CD4-positive, alpha-beta T cell treated with Interleukin-17A for 4 hours (primary cell): ENCODE measurements around the gene LZTFL1.

Experiments
- DNase-seq: peaks from one replicate; pipeline ENCODE4 v3.0.0-alpha.2; 2020; ENCODE audit warnings: mixed read lengths

The LZTFL1 gene, protein sequence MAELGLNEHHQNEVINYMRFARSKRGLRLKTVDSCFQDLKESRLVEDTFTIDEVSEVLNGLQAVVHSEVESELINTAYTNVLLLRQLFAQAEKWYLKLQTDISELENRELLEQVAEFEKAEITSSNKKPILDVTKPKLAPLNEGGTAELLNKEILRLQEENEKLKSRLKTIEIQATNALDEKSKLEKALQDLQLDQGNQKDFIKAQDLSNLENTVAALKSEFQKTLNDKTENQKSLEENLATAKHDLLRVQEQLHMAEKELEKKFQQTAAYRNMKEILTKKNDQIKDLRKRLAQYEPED

DNA sequence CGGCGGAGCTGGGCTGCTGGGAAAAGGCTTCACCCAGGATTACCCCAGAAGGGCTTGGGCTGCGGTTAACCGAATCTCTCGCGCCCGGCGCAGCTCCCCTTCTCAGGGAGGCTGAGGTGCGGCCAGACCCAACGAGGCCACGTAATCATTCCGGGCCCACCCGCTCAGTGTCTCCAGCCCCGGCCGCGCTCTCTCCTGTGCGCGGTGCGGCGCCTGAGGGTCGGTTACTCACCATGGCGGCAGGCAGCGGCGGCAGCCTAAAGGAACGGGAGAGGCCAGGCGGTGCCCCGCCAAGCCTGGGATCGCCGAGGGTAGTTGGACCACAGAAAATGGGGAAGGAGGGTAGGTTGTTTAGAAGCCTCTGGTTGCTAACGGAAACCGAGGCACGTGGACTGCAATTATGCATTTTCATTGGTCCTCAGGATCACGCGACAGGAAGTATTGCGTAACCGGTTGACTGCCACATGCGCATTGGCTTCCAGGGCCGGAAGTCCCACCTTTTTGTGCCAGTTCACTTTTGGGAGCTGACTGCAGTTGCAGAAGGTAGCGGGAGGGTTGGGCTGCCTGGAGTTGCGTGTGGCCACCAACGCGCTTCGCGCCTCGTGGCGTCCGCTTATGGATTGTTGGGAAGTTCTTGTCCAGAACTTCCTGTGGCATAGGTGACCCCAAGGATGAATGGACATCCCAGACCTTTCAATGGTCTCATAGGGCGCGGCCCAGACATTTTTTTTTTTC is at the start of gene LZTFL1:
Gene LZTFL1, minus strand, starts transcription at position 363 of the 735 bp plus-strand sequence. Its CDS starts 128 bp downstream, at position 235.
- peak; percentile 90 for DNase-seq

- peak; percentile 66 for DNase-seq
These were observed 48.5 kb upstream of the LZTFL1 start for GRCh38 chr3:45890405-45890804.

- DNase-seq, result no peak
These were observed 47.4 kb upstream of the LZTFL1 start for GRCh38 chr3:45889337-45889736.

GRCh38 chr3:45887759-45888511 is 46.0 kb upstream of the LZTFL1 start:
- DNase-seq, result no peak

GRCh38 chr3:45887285-45887684 is 45.4 kb upstream of the LZTFL1 start:
- no peak for DNase-seq

- DNase-seq, result peak; percentile 26
These were observed 44.2 kb upstream of the LZTFL1 start, which contains the start of gene CCR9 for GRCh38 chr3:45885979-45886705. CCR9 (plus strand) TSS chr3:45886543; CDS start chr3:45894934, 8,391 bp downstream.

DNA sequence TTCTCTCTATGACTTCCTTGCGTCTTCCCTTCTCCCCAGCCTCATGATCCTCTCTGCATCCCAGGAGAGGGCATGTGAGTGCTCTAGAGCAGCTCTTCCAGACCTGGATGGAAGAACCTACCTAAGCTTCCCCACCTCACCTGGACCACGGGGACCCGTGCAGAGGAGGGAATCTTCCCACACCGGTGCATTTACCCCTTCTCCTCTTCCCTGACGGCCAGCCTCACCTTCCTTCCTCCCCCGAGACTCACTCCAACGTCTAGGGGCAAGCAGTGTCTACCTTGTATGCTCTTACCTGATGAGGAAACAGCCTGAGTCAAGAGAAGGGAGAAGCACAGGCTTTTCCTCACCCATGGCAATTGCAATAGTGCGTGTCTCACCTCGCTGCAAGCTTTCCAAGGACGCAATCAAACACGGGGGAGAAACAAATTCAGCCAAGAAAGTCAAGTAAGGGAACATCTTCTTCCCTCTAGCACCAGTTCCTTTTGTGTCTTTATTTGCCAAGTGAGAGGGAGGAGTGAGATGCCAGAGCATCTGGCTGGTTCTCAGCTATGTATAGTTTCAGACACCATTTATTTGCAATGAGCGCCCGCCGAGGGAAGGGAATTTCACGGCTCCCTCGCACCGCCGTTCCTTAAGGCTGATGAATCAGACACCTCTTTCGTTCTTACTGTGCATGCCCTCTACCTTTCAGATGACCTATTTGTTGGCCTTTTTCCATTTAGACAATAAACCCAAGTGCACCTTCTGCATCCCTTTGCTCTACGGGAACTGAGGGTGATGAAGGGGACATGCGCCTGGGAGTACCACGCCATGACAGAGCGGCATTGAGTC is 42.7 kb upstream of the LZTFL1 start:
- no peak for DNase-seq

GRCh38 chr3:45881078-45882022 is 39.4 kb upstream of the LZTFL1 start:
- peak; percentile 59 for DNase-seq

GRCh38 chr3:45880725-45881077 is 38.8 kb upstream of the LZTFL1 start:
- no peak for DNase-seq

DNA sequence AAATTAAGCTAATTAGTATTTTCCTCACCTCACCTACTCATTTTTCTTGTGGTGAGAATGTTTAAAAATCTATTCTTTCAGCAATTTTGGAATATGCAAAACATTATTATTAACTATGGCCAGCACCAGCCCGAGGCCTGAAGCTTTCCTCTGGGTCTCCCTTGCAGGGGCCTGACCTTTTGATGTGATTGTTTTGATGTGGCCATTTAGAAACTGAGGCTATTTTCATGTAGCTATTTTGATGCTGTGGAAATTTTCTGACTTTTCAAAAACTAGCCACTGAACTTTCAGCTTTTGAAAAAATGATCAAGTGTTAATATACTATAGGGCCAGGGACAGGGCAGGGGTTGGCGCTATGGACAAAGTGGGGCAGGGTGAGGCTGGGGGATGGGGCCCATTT is 36.2 kb upstream of the LZTFL1 start:
- DNase-seq, result no peak

GRCh38 chr3:45874677-45875346 is 32.9 kb upstream of the LZTFL1 start:
- no peak for DNase-seq

DNA sequence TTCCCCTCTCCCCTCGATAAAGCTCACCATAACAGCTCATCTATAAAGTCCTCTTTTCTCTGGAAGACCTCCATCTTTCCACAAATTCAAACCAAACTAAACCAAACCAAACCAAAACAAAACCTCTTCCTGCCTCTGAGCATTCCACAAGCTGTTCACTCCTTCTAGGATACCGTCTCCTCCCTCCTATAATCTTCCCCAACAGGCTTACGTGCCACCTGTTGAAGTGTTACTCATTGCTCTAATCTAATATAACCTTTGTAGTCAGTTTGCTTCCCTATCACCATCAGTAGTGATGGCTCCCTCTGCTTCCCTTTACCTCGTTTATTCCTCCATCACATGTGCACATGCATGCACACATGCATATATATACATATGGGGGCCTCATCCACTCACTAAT is 31.7 kb upstream of the LZTFL1 start:
- DNase-seq, result no peak

DNA sequence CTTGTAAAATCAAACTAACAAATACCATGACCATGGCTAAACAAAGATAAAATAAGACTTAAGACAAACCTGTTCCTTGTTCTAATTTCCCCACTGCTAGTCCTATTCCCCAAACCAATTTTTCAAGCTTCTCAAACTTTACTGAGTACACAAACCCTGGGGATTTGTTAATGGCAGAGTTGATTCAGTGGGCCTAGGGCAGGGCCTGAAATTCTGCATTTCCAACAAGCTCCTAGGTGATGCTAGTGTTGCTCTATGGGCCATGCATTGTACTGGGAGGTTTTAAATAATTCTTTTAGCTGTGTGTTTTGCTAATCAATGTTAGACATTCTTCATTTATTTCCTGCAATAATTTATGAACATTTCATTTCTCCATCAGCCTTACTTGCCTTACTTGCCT is 31.1 kb upstream of the LZTFL1 start:
- DNase-seq, result no peak

GRCh38 chr3:45872569-45872968 is 30.6 kb upstream of the LZTFL1 start:
- no peak for DNase-seq

GRCh38 chr3:45871780-45872179 is 29.9 kb upstream of the LZTFL1 start:
- no peak for DNase-seq

DNA sequence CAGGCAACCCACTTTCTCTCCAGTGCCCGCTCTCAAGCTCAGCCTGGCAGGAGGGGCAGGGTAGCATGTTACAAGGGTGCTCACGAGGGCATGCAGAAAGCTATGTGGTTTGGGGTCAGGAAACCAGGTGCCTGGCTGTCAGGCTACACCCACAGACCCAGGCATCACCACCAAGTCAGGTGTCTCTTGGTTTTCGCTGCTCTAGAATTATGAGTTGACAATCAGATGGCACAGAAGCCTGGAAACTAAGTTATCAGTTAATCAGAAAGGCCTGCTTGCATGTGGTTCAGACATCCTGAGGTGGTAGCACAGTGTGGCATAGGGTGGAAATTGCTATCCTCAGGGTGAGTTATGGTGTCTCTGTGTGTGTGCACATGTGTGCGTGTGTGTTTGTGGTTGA is 28.2 kb upstream of the LZTFL1 start:
- DNase-seq, result peak; percentile 75

DNA sequence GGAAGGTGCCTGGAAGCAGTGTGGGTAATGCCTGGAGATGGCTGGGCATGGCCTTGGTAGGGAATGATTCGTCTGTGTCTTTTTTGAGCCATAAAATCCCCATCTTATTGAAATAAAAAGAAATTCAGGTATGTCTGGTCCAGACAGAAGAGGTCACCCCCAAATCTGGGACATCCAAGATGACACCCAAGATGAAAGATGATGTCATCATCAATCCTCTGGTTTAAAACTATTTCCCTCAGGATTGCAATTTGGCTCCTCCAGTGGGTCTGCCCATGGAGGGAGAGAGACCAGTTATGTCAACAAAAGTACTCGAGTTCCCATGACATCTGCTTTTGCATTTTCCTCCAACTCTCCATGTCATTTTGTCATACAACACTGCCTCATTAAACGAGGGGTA is 27.7 kb upstream of the LZTFL1 start:
- DNase-seq, result no peak

- no peak for DNase-seq
These were observed 26.7 kb upstream of the LZTFL1 start for GRCh38 chr3:45868650-45869049.

DNA sequence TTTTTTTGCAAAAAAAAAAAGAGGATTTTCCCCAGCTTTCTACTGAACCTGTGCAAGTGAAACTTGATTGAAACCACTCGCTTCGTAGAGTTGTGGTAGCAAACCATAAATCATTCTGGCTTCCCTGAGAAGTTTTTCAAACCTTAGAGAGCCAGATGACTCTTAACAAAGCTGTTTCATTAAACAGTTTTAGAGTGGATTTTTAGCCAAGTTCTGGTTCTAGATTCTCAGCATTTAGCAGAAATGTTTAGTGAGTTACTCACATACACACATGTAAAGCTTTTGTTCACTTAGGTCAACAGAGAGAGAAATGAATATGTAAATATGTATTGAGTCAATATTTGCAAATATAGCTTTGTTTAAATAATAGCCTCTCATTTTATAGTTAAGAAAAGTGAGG is 26.3 kb upstream of the LZTFL1 start:
- no peak for DNase-seq

GRCh38 chr3:45865563-45865962 is 23.6 kb upstream of the LZTFL1 start:
- DNase-seq, result no peak
